HG03342 (cell line): Measurements from ENCODE around the gene PUS1.

Experiments used
- ATAC-seq: cut with Tn5 transposase; IDR thresholded peaks from one replicate; pipeline ENCODE4 v1.9.1; 2021; ENCODE audit warnings: mild to moderate bottlenecking, moderate library complexity; ENCODE audit not compliant: unreplicated experiment

PUS1 gene

DNA sequence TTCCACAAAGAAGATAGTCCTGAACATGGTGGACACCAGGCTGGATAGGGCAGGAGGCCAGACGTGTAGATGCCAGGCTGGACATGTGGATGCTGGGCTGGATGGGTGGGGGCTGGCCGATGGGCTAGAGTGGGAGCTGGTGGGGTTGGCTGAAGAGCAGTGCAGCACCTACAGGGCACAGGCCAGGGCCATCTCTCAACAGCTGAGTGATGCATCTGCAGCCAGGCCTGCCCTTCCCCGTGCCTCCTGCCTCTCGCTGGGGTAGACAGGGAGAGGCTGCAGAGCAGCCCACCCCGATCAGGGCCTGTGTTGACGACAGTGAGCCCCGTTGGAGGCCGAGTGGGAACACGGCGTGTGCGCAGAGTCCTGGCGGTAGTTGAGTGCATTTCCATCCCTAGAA is 59.9 kb downstream of the PUS1 start:
- ATAC-seq = no peak

DNA sequence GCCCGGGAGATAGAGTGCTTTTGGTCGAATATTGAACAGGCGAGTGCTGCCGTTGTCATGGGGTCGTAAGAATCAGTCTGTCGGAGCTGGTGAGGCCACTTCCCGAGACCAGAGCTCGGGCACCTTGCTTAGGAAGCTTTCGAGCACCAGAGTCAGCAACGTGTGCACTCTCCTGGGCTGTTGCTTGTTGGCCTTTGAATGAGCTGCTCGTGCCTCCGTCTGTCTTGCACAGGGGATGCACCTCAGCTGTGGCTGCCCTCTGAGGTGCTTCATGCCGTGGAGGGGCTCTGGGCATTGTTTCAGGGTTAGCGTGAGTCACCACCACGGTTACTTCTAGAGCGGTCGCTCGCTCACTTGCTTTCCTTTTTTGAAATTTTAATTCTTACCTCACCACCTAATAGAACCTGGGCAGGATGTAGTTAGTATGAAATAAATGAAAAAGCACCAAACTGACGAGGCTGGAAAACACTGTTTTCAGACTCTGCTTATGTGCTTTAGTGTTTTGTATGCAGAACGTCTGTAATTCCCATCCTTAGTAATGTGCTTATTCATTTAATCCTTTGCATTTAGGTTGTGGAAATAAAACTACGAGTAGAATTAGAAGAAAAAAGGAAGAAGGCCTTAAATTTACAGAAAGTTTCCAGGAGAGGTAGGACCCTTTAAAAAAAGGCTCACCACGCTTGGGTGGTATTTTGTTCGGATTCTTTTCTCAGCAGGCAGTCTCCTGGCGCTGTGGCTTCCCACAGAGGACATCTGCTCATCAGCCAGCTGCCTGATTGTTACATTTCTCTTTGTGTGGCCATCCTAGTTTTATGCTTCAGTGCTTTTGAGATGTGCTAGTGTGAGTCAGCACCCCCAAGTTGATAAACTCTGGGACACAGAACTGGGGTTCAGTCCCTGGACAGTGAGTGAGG is 61.2 kb downstream of the PUS1 start:
- no peak for ATAC-seq

DNA sequence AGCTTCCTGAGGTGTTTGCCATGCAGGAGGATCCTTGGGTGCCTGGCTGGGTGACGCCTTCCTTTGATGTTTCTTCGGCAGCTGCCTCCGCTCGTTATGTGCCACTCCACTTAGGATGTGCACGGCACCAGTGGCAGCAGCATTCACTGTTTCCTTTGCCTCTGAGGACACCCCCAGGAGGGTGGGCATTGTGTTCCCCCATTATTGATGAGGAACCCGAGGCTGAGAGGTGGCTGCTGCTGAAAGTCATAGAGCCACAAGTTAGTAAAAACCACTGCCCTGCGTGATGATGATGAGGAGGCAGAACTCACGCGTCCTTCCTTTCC is 61.9 kb downstream of the PUS1 start:
- no peak for ATAC-seq

DNA sequence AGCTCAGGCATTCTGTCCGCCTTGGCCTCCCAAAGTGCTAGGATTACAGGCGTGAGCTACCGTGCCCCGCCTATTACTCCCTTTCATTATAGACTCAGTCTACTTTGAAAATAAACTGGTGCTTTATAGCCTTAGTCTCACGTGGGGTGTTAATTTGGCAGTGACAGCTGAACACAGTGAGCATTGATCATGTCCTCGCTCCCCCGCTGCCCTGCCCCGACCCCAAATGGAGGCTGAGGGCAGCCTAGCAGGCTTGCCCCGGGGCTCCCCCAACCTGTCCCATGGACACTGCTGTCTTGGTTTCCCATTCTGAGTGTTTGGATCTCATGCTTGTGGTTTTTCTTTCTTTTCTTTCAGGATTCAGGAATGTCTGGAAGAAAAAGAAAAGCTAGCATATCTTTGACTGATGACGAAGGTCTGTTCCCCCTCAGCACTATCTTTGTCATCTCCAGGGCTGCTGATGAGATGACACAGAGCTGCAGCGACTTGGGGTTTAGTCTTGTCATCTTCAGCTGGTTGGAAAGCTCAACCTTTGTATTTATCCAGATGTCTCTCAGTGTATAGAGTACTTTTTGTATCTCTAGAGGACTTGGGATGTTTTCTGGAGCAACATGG is 62.8 kb downstream of the PUS1 start:
- ATAC-seq = no peak

DNA sequence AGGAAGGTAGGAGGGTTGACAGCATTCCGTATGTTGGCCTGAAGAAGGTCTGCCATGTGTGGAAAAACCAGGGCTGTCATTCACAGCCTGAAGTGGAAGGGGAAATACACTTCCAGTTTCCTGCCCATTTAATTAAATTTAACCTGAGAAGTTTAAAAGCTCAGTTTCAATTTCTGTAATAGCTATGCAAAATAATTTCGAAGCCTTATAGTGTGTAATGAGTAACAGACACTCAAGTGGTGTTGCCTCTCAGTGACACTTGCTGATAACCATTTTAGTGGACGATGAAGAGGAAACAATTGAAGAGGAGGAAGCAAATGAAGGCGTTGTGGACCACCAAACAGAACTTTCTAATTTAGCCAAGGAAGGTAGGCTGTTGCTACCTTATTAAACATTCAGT is 65.5 kb downstream of the PUS1 start:
- ATAC-seq = peak; percentile 82
